K562 (cell line): ENCODE results near the gene CCDC116. TPM values are rescaled to one million over a fixed set of nuclear protein-coding genes. Genes with fewer than 3 reads are reported as not detected.

ENCODE experiments used
- ARID1B ChIP-seq: fragments of 450-650 bp; IDR thresholded peaks from 2 replicates; pipeline ENCODE4 v1.6.1; 2016; ENCODE audit warnings: antibody characterized with exemption, mild to moderate bottlenecking, inconsistent platforms
- BDP1 ChIP-seq: IDR thresholded peaks from 3 replicates; pipeline ENCODE4 v1.6.1; 2011; ENCODE audit not compliant: insufficient read length, insufficient read depth
- FOSL1 ChIP-seq: fragments of 200-800 bp; sonication (Bioruptor generic); conservative IDR thresholded peaks from 2 replicates; pipeline ENCODE4 v1.6.1; 2016; ENCODE audit warnings: missing genetic modification characterization, missing compliant biosample characterization
- FOXJ3 ChIP-seq: sonication (generic); formaldehyde crosslinking; IDR thresholded peaks from 2 replicates; pipeline ENCODE4 v1.4.0; 2020; ENCODE audit warnings: mild to moderate bottlenecking, missing genetic modification reagents
- NFATC3 ChIP-seq: fragments of 450-650 bp; IDR thresholded peaks from 2 replicates; pipeline ENCODE4 v1.6.1; 2017; ENCODE audit warnings: mild to moderate bottlenecking
- NRF1 ChIP-seq, 2 experiments: fragments of 450-650 bp; IDR thresholded peaks in 1 of 2; conservative IDR thresholded peaks in 1 of 2; 2 replicates each; pipeline ENCODE4 v1.6.1; 2014; ENCODE audit warnings: mild to moderate bottlenecking in 2 of 2
- TAF9B ChIP-seq: fragments of 450-650 bp; IDR thresholded peaks from 2 replicates; pipeline ENCODE4 v1.6.1; 2018; ENCODE audit warnings: mild to moderate bottlenecking; ENCODE audit not compliant: partially characterized antibody
- TCFL5 ChIP-seq: fragments of 250-450 bp; sonication (Bioruptor Pico); conservative IDR thresholded peaks from 2 replicates; pipeline ENCODE4 v1.6.1; 2021; ENCODE audit warnings: mild to moderate bottlenecking, moderate library complexity, matching md5 sums
- YY1 ChIP-seq, 3 experiments: IDR thresholded peaks; 2 replicates each; pipeline ENCODE4 v1.6.1; 2011; ENCODE audit warnings: low read length in 2 of 3, mild to moderate bottlenecking in 2 of 3, moderate library complexity in 2 of 3, borderline replicate concordance in 1 of 3, control low read depth in 1 of 3, low read depth in 1 of 3; ENCODE audit not compliant: insufficient read depth in 3 of 3, insufficient replicate concordance in 2 of 3, control insufficient read depth in 1 of 3, insufficient read length in 1 of 3; ENCODE audit errors: extremely low read depth in 1 of 3
- ZFP1 ChIP-seq: fragments of 450-650 bp; formaldehyde crosslinking; IDR thresholded peaks from 2 replicates; pipeline ENCODE4 v1.4.0; 2020; ENCODE audit warnings: mild to moderate bottlenecking, mixed read lengths
- ZNF217 ChIP-seq: sonication (generic); formaldehyde crosslinking; IDR thresholded peaks from 2 replicates; pipeline ENCODE4 v1.8.0; 2022; ENCODE audit warnings: mild to moderate bottlenecking, missing genetic modification reagents
- polyA plus RNA-seq, 8 experiments: library from polyadenylated mRNA; depleted of rRNA in 4 of 8; stranded (reverse) in 5 of 8; unstranded in 3 of 8; fragments of >200 nt; fragmentation: Nextera tagmentation in 2 of 8; fragmentation: Illumina TruSeq in 1 of 8; extraction: Ambion mirVana in 2 of 8; extraction: Trizol in 1 of 8; gene quantifications; 2 replicates each; pipeline versions ENCODE4 v1.2.1 to v1.2.3, GENCODE V29; 2011 to 2014; ENCODE audit warnings: inconsistent platforms in 1 of 8, missing spikeins in 1 of 8
- total RNA-seq, 7 experiments: library from RNA; depleted of rRNA in 6 of 7; stranded (reverse); fragments of >200 nt in 6 of 7; fragmentation: Illumina TruSeq in 2 of 7; extraction: Trizol in 2 of 7; gene quantifications; 2 replicates each; pipeline versions ENCODE4 v1.2.1 to v1.2.3, GENCODE V29; 2011 to 2021; ENCODE audit warnings: low replicate concordance in 1 of 7
- TF ChIP-seq, protein P1 (sequence below), 2 experiments: fragments of 450-650 bp; formaldehyde crosslinking in 1 of 2; IDR thresholded peaks; 2 replicates each; pipeline versions ENCODE4 v1.4.0 to v1.6.1; 2014 to 2020; ENCODE audit warnings: mild to moderate bottlenecking in 2 of 2, borderline replicate concordance in 1 of 2, low read depth in 1 of 2
- TF ChIP-seq, protein P2 (sequence below): fragments of 450-650 bp; IDR thresholded peaks from one replicate; pipeline ENCODE4 v1.6.1; 2018; ENCODE audit warnings: mild to moderate bottlenecking, moderate library complexity; ENCODE audit not compliant: partially characterized antibody
- TF ChIP-seq, protein P3 (sequence below): fragments of 450-650 bp; formaldehyde crosslinking; IDR thresholded peaks from 2 replicates; pipeline ENCODE4 v1.4.0; 2022; ENCODE audit warnings: mild to moderate bottlenecking, moderate library complexity
- TF ChIP-seq, protein P4 (sequence below): fragments of 450-650 bp; IDR thresholded peaks from 2 replicates; pipeline ENCODE4 v1.6.1; 2016; ENCODE audit warnings: low read depth, mild to moderate bottlenecking, moderate library complexity

The CCDC116 gene
- total and polyA plus RNA-seq, 9 of the 15 experiments (the other 6 are each of a cell fraction or from before 2014, with no cell fraction given), result 1.6 to 11.3 (median 4.7) TPM

DNA sequence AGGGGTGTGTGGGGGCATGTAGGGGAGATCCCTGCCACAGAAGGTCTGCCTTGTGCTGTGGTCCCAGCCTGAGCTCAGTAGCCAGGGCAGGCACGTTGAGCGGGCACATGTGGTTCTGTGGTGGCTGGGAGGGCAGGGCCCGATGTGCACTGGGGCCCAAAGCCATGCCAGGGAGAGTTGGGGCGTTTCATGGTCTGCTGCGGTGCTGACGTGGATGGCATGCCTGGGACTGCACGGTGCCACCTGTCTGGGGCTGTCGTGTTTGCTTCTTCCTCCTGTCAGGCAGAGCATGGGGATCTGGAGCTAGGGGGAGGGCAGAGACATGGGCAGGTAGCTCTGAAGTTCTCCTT lies 52.6 kb downstream of the CCDC116 start (continued):
- TF ChIP-seq, protein P1, sequence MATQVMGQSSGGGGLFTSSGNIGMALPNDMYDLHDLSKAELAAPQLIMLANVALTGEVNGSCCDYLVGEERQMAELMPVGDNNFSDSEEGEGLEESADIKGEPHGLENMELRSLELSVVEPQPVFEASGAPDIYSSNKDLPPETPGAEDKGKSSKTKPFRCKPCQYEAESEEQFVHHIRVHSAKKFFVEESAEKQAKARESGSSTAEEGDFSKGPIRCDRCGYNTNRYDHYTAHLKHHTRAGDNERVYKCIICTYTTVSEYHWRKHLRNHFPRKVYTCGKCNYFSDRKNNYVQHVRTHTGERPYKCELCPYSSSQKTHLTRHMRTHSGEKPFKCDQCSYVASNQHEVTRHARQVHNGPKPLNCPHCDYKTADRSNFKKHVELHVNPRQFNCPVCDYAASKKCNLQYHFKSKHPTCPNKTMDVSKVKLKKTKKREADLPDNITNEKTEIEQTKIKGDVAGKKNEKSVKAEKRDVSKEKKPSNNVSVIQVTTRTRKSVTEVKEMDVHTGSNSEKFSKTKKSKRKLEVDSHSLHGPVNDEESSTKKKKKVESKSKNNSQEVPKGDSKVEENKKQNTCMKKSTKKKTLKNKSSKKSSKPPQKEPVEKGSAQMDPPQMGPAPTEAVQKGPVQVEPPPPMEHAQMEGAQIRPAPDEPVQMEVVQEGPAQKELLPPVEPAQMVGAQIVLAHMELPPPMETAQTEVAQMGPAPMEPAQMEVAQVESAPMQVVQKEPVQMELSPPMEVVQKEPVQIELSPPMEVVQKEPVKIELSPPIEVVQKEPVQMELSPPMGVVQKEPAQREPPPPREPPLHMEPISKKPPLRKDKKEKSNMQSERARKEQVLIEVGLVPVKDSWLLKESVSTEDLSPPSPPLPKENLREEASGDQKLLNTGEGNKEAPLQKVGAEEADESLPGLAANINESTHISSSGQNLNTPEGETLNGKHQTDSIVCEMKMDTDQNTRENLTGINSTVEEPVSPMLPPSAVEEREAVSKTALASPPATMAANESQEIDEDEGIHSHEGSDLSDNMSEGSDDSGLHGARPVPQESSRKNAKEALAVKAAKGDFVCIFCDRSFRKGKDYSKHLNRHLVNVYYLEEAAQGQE (IDR thresholded peaks at IDR 0.05; ENCODE audit: borderline replicate concordance), result no peak
- TF ChIP-seq, protein P1 (CRISPR knock-in tag; IDR thresholded peaks at IDR 0.05; ENCODE audit: low read depth), result no peak
- TF ChIP-seq, protein P2, sequence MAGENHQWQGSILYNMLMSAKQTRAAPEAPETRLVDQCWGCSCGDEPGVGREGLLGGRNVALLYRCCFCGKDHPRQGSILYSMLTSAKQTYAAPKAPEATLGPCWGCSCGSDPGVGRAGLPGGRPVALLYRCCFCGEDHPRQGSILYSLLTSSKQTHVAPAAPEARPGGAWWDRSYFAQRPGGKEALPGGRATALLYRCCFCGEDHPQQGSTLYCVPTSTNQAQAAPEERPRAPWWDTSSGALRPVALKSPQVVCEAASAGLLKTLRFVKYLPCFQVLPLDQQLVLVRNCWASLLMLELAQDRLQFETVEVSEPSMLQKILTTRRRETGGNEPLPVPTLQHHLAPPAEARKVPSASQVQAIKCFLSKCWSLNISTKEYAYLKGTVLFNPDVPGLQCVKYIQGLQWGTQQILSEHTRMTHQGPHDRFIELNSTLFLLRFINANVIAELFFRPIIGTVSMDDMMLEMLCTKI, result no peak
- TF ChIP-seq, protein P3, sequence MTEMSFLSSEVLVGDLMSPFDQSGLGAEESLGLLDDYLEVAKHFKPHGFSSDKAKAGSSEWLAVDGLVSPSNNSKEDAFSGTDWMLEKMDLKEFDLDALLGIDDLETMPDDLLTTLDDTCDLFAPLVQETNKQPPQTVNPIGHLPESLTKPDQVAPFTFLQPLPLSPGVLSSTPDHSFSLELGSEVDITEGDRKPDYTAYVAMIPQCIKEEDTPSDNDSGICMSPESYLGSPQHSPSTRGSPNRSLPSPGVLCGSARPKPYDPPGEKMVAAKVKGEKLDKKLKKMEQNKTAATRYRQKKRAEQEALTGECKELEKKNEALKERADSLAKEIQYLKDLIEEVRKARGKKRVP (CRISPR knock-in tag), result no peak
- TF ChIP-seq NRF1 (conservative IDR thresholded peaks at IDR 0.05 in 1 of 2, IDR thresholded peaks at IDR 0.05 in 1 of 2), result no peak
- no peak for TF ChIP-seq FOXJ3
- no peak for TF ChIP-seq NFATC3
- TF ChIP-seq, protein P4, sequence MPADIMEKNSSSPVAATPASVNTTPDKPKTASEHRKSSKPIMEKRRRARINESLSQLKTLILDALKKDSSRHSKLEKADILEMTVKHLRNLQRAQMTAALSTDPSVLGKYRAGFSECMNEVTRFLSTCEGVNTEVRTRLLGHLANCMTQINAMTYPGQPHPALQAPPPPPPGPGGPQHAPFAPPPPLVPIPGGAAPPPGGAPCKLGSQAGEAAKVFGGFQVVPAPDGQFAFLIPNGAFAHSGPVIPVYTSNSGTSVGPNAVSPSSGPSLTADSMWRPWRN, result no peak
- no peak for TF ChIP-seq ZFP1 (CRISPR knock-in tag)
- TF ChIP-seq BDP1, result no peak
- TF ChIP-seq TCFL5 (CRISPR knock-in tag), result no peak
- TF ChIP-seq TAF9B, result no peak
- no peak for TF ChIP-seq YY1 (IDR thresholded peaks at IDR 0.05; ENCODE audit: borderline replicate concordance in 1 of 3, control insufficient read depth in 1 of 3, extremely low read depth in 1 of 3, insufficient read depth in 3 of 3, insufficient read length in 1 of 3, insufficient replicate concordance in 2 of 3, low read depth in 1 of 3, low read length in 2 of 3)
- no peak for TF ChIP-seq ARID1B
- no peak for TF ChIP-seq ZNF217 (CRISPR knock-in tag)
- no peak for TF ChIP-seq FOSL1 (tag)
